IPS DF 4.7 (cell line): ENCODE data around the gene AJUBA.
"Not testable (repeated sequence)": the region's sequence is repeated elsewhere in the genome, so short reads cannot be mapped to it uniquely, and the experiment has no call there.

Experiments used
- DNase-seq: peaks from one replicate; pipeline ENCODE4 v3.0.0-alpha.2; 2013; ENCODE audit warnings: low spot score; ENCODE audit errors: extremely low read depth

The AJUBA gene

GRCh38 chr14:22951795-22952194, 30.6 kb downstream of the AJUBA start:
- DNase-seq, result not testable (repeated sequence)

- DNase-seq, result no peak
Observed at GRCh38 chr14:22945642-22946041, 36.7 kb downstream of the AJUBA start.

GRCh38 chr14:22939684-22940083, 42.7 kb downstream of the AJUBA start:
- no peak for DNase-seq

GRCh38 chr14:22935156-22935555, 47.2 kb downstream of the AJUBA start:
- no peak for DNase-seq

GRCh38 chr14:22932146-22932545, 50.2 kb downstream of the AJUBA start:
- no peak for DNase-seq

- DNase-seq, result no peak
Observed at GRCh38 chr14:22929961-22930364, 52.4 kb downstream of the AJUBA start.

GRCh38 chr14:22929104-22929960, 53.0 kb downstream of the AJUBA start, which contains the start of gene PRMT5:
Gene PRMT5, minus strand, starts transcription at chr14:22929376. Its CDS starts 15 bp downstream, at chr14:22929361.
- peak; percentile 97 for DNase-seq

- DNase-seq, result no peak
Observed at GRCh38 chr14:22928237-22929103, 53.9 kb downstream of the AJUBA start.

- no peak for DNase-seq
Observed at GRCh38 chr14:22926316-22926715, 56.0 kb downstream of the AJUBA start.

- DNase-seq, result no peak
Observed at GRCh38 chr14:22925513-22925912, 56.8 kb downstream of the AJUBA start.

GRCh38 chr14:22923746-22924145, 58.6 kb downstream of the AJUBA start:
- DNase-seq, result no peak

- no peak for DNase-seq
Observed at GRCh38 chr14:22922294-22922693, 60.1 kb downstream of the AJUBA start.
